ENCODE measurements around the gene ENTPD8. TPM values are rescaled to one million over a fixed set of nuclear protein-coding genes. Genes with fewer than 3 reads are reported as not detected.

Gene ENTPD8
- total RNA-seq, 1 experiment from 2014 or later, result not detected

DNA sequence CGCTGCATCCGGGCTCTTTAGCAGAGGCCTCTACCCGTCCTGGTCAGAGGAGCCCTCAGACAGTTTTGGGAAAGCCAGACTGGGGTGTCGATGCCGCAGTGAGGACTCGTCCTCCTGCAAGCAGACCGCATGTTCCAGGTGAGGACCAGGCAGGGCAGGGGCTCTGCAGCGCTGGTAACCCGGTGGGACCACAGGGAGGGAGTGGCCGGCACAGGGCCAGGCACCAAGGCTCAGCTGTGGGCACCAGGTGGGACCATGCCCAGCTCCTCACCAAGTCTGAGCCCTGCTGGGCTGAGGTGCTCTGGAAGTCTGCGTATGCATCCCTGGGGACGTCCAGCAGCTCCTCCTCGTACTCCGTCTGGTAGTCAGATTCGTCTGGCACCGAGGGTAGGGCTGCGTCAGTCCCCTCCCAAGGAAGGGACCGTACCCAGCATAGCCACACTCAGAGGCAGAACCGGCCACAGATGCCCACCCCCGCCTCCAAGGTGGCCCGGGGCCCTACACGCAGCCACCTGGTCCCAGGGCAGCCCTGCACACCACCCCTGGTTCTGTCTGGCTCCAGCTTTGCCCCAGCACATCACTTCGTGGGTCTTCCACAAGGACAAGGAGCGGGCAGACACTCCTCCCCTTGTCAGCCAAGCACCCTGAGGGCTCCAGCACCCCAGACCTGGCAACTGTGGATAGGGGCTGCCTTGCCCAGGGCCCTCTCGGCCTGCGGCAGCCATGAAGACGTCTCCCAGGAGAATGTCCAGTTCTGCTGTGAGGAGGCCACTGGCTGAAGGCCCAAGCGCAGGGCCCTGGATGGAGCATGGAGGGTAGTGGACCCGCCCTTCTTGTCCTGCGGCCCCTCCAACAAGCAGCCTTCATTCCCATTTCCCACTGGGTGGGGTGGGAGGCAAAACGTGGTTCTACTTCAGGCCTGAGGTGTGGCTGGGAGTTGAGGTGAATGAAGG, 19.5 kb upstream of the ENTPD8 start:
- DNase-seq (ENCODE audit: unreplicated experiment), result no peak
- ChIA-PET CTCF (no interaction called here), POLR2A (interaction anchor here (1.6 kb wide), 1 partner anchor 19 kb away, joined by 8 read pairs; the partner anchor contains the start of gene ENTPD8)
- no peak overlapping the region for H3K4me3 Mint-ChIP-seq (ENCODE audit: unreplicated experiment)
- TF ChIP-seq, protein P1, sequence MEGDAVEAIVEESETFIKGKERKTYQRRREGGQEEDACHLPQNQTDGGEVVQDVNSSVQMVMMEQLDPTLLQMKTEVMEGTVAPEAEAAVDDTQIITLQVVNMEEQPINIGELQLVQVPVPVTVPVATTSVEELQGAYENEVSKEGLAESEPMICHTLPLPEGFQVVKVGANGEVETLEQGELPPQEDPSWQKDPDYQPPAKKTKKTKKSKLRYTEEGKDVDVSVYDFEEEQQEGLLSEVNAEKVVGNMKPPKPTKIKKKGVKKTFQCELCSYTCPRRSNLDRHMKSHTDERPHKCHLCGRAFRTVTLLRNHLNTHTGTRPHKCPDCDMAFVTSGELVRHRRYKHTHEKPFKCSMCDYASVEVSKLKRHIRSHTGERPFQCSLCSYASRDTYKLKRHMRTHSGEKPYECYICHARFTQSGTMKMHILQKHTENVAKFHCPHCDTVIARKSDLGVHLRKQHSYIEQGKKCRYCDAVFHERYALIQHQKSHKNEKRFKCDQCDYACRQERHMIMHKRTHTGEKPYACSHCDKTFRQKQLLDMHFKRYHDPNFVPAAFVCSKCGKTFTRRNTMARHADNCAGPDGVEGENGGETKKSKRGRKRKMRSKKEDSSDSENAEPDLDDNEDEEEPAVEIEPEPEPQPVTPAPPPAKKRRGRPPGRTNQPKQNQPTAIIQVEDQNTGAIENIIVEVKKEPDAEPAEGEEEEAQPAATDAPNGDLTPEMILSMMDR (IDR thresholded peaks at IDR 0.05; ENCODE audit: unreplicated experiment), result no peak
- no peaks in the 10 kb centered on the region for H3K9me3 Mint-ChIP-seq (ENCODE audit: unreplicated experiment)
- peaks cover 8% of the 10 kb centered on the region for H3K4me1 Mint-ChIP-seq (ENCODE audit: insufficient read depth, unreplicated experiment)
- H3K27ac Mint-ChIP-seq (ENCODE audit: low read depth, unreplicated experiment), result no peak overlapping the region
- H3K27me3 Mint-ChIP-seq (ENCODE audit: insufficient read depth, unreplicated experiment), result peaks cover 2% of the 10 kb centered on the region
- intact Hi-C loops (cut with micrococcal nuclease), result no loop called here
- H3K36me3 Mint-ChIP-seq (ENCODE audit: insufficient read depth, unreplicated experiment), result no peaks in the 10 kb centered on the region
- BruUV-seq (replicated peaks), result no TSS peak

DNA sequence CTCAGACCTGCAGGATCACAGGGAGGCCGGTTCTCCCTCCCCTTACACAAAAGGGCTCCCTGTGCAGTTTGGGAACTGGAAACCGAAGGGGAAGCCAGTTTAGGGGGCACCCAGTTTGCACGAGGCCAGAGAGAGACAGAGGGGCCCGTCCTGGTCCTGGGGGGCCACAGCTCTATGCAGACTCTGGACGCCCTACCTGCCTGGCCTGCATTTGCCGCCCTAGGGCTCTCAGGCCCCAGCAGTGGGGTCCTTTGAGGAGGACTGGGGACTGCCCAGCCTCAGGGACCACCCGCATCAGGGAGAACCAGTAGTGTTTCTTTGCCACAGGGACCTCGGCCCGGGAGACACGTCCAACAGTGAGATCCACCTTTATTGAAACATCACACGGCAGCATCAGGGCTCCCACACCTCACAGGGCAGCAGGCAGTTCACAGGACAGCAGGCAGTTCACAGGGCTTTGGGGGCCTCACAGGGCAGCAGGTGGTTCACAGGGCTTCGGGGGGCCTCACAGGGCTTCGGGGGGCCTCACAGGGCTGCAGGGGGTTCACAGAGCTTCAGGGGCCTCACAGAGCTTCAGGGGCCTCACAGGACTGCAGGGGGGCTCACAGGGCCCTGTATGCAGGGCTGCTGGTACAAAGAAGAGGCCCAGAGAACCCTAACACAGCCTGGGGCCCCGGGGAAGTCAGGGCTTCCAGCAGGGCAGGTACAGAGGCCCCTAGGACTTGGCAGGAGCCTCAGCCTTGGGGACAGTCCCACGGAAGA, 18.6 kb upstream of the ENTPD8 start:
- TF ChIP-seq, protein P1 (IDR thresholded peaks at IDR 0.05; ENCODE audit: unreplicated experiment), result no peak
- no peaks in the 10 kb centered on the region for H3K9me3 Mint-ChIP-seq (ENCODE audit: unreplicated experiment)
- ChIA-PET POLR2A (interaction anchor here (0.7 to 1.6 kb wide), 12 partner anchors 10 to 239 kb away, joined by 3 to 10 read pairs (median 4); partner anchors contain the start of genes ENTPD8, TOR4A and TUBB4B), CTCF (interaction anchor here (0.6 kb wide), 1 partner anchor 13 kb away, joined by 3 read pairs; no protein-coding TSS in a partner anchor)
- intact Hi-C loops (cut with micrococcal nuclease), result no loop called here
- no peaks in the 10 kb centered on the region for H3K36me3 Mint-ChIP-seq (ENCODE audit: insufficient read depth, unreplicated experiment)
- H3K4me3 Mint-ChIP-seq (ENCODE audit: unreplicated experiment), result peak overlapping the region; percentile 48
- no peak for DNase-seq (ENCODE audit: unreplicated experiment)
- no peaks in the 10 kb centered on the region for H3K27me3 Mint-ChIP-seq (ENCODE audit: insufficient read depth, unreplicated experiment)
- peaks cover 9% of the 10 kb centered on the region for H3K4me1 Mint-ChIP-seq (ENCODE audit: insufficient read depth, unreplicated experiment)
- BruUV-seq (replicated peaks), result no TSS peak
- H3K27ac Mint-ChIP-seq (ENCODE audit: low read depth, unreplicated experiment), result no peak overlapping the region

DNA sequence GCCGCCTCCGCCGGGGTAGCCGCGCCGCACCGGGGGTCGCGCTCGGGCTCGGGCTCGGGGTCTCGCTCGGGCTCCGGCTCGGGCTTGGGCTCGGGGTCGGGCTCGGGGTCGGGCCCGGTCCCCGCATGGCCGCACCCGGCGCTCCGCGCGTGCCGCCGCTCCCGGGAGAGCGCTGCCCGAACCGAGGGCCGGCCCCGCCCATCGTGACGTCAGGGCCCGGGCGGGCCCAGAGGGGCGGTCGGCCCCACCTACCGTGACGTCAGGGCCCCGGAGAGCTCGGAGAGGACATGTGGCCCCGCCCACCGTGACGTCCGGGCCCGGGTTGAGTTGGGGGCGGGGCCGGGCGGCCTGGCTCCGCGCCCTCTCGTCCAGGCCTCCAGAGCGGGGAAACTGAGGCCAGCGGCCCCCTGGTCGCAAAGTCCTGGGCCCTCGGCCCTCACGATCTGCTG, 18.0 kb upstream of the ENTPD8 start, which contains the start of gene NSMF:
NSMF (minus strand) TSS at position 183 of the 449 bp plus-strand sequence. CDS start 232 bp downstream, outside the sequence.
- intact Hi-C loops (cut with micrococcal nuclease), result no loop called here
- BruUV-seq (replicated peaks), result no TSS peak
- TF ChIP-seq, protein P1 (IDR thresholded peaks at IDR 0.05; ENCODE audit: unreplicated experiment), result no peak
- Mint-ChIP-seq H3K4me3 (ENCODE audit: unreplicated experiment) (peak within 1 kb of the TSS; percentile 48), H3K27me3 (ENCODE audit: insufficient read depth, unreplicated experiment) (no peaks in the 10 kb centered on the region), H3K9me3 (ENCODE audit: unreplicated experiment) (no peaks in the 10 kb centered on the region), H3K4me1 (ENCODE audit: insufficient read depth, unreplicated experiment) (peaks cover 9% of the 10 kb centered on the region), H3K36me3 (ENCODE audit: insufficient read depth, unreplicated experiment) (peaks cover 6% of the 10 kb centered on the region), H3K27ac (ENCODE audit: low read depth, unreplicated experiment) (peak within 1 kb of the TSS; percentile 12)
- peak; percentile 90 for DNase-seq (ENCODE audit: unreplicated experiment)
- CTCF ChIA-PET, result interaction anchor here (0.6 kb wide), 1 partner anchor 13 kb away, joined by 3 read pairs; no protein-coding TSS in a partner anchor
- POLR2A ChIA-PET, result interaction anchor here (0.7 to 1.6 kb wide), 12 partner anchors 10 to 238 kb away, joined by 3 to 10 read pairs (median 4); partner anchors contain the start of genes ENTPD8, TOR4A and TUBB4B

Data from MCF 10A (cell line).